Natural killer cell treated with Interleukin-12 subunit alpha and Interleukin-12 subunit beta and Interleukin-15 and Interleukin-18, amount 100 ng/mL, for 72 hours (primary cell): ENCODE measurements around the gene PFN3. TPM values are rescaled to one million over a fixed set of nuclear protein-coding genes. Genes with fewer than 3 reads are reported as not detected.
A peak's percentile ranks its signal among the peaks of the same experiment; 100 is the strongest.
"Not testable (repeated sequence)": the region's sequence is repeated elsewhere in the genome, so short reads cannot be mapped to it uniquely, and the experiment has no call there.

Source experiments
- ATAC-seq, 2 donors: fragments of 150-1000 bp; cut with Tn5 transposase in 1 of 2; sonication (Bioruptor Pico), chemical (Tn5 transposase) in 1 of 2; 2 replicates each; pipeline ENCODE4 v1.10.0; 2021
- DNase-seq: peaks from one replicate; pipeline ENCODE4 v3.0.0; 2022; ENCODE audit warnings: low spot score
- H3K27ac Mint-ChIP-seq, 2 donors: 1 replicate in 1 of 2; 2 replicates in 1 of 2; pipeline ENCODE4 v1.8.0; 2022; ENCODE audit warnings: mixed read lengths in 2 of 2, mild to moderate bottlenecking in 1 of 2, moderate library complexity in 1 of 2
- H3K27me3 Mint-ChIP-seq, 2 donors: 1 replicate in 1 of 2; 2 replicates in 1 of 2; pipeline ENCODE4 v1.8.0; 2022; ENCODE audit warnings: mixed read lengths in 2 of 2
- H3K36me3 Mint-ChIP-seq: one replicate; pipeline ENCODE4 v1.8.0; 2022; ENCODE audit warnings: mixed read lengths
- H3K4me1 Mint-ChIP-seq, 2 donors: 1 replicate in 1 of 2; 2 replicates in 1 of 2; pipeline ENCODE4 v1.8.0; 2022; ENCODE audit warnings: low read depth in 2 of 2, mixed read lengths in 2 of 2, mild to moderate bottlenecking in 1 of 2
- H3K4me3 Mint-ChIP-seq: one replicate; pipeline ENCODE4 v1.8.0; 2022; ENCODE audit warnings: mixed read lengths
- H3K9me3 Mint-ChIP-seq: 2 replicates; pipeline ENCODE4 v1.8.0; 2022; ENCODE audit warnings: mixed read lengths
- total RNA-seq, 2 donors: library from RNA; stranded (reverse); gene quantifications; one replicate each; pipeline ENCODE4 v1.2.3, GENCODE V29; 2022

The PFN3 gene
- total RNA-seq, 2 donors from 2014 or later = not detected

GRCh38 chr5:177386542-177386941, 13.9 kb downstream of the PFN3 start:
- Mint-ChIP-seq H3K4me1 (peaks cover 36 to 41% of the 10 kb centered on the region in 2 donors), H3K4me3 (no peak overlapping the region), H3K36me3 (no peaks in the 10 kb centered on the region), H3K27ac (no peak overlapping the region), H3K9me3 (no peaks in the 10 kb centered on the region), H3K27me3 (peaks cover 0 to 5% of the 10 kb centered on the region in 2 donors)
- ATAC-seq (no peak), DNase-seq (no peak)

- Mint-ChIP-seq H3K4me3 (peak overlapping the region; percentile 26), H3K36me3 (no peaks in the 10 kb centered on the region), H3K27ac (no peak overlapping the region), H3K4me1 (peaks cover 32 to 34% of the 10 kb centered on the region in 2 donors), H3K9me3 (no peaks in the 10 kb centered on the region), H3K27me3 (peaks cover 0 to 5% of the 10 kb centered on the region in 2 donors)
- no peak for ATAC-seq
- no peak for DNase-seq
These were observed 14.7 kb downstream of the PFN3 start for GRCh38 chr5:177385720-177386119.

- Mint-ChIP-seq H3K4me1 (peaks cover 22 to 31% of the 10 kb centered on the region in 2 donors), H3K9me3 (no peaks in the 10 kb centered on the region), H3K4me3 (peak within 1 kb of the TSS; percentile 26), H3K27ac (peak within 1 kb of the TSS in 1 of 2 donors; percentile 62), H3K27me3 (peaks cover 0 to 2% of the 10 kb centered on the region in 2 donors), H3K36me3 (no peaks in the 10 kb centered on the region)
- DNase-seq (no peak), ATAC-seq (no peak)
These were observed 16.3 kb downstream of the PFN3 start, which contains the start of gene SLC34A1 for GRCh38 chr5:177384134-177384533. Gene SLC34A1, plus strand, starts transcription at chr5:177384434. Its CDS starts 1,308 bp downstream, at chr5:177385742.

- Mint-ChIP-seq H3K4me3 (no peak overlapping the region), H3K4me1 (peaks cover 15 to 24% of the 10 kb centered on the region in 2 donors), H3K27ac (no peak overlapping the region), H3K27me3 (peaks cover 0 to 2% of the 10 kb centered on the region in 2 donors), H3K36me3 (no peaks in the 10 kb centered on the region), H3K9me3 (no peaks in the 10 kb centered on the region)
- ATAC-seq (no peak), DNase-seq (no peak)
These were observed 17.3 kb downstream of the PFN3 start for GRCh38 chr5:177383181-177383580.

GRCh38 chr5:177382423-177383029, 17.9 kb downstream of the PFN3 start:
- Mint-ChIP-seq H3K27ac (no peak overlapping the region), H3K9me3 (no peaks in the 10 kb centered on the region), H3K4me3 (no peak overlapping the region), H3K4me1 (peaks cover 15 to 22% of the 10 kb centered on the region in 2 donors), H3K27me3 (peaks cover 0 to 2% of the 10 kb centered on the region in 2 donors), H3K36me3 (no peaks in the 10 kb centered on the region)
- ATAC-seq (no peak), DNase-seq (no peak)

GRCh38 chr5:177380805-177381126, 19.7 kb downstream of the PFN3 start:
- H3K4me1 Mint-ChIP-seq = peaks cover 15 to 22% of the 10 kb centered on the region in 2 donors
- H3K27me3 Mint-ChIP-seq = peaks cover 0 to 2% of the 10 kb centered on the region in 2 donors
- ATAC-seq (no peak), DNase-seq (no peak)
- no peak overlapping the region for H3K4me3 Mint-ChIP-seq
- no peak overlapping the region for H3K27ac Mint-ChIP-seq
- no peaks in the 10 kb centered on the region for H3K9me3 Mint-ChIP-seq
- no peaks in the 10 kb centered on the region for H3K36me3 Mint-ChIP-seq

GRCh38 chr5:177378884-177379883, 21.3 kb downstream of the PFN3 start:
- Mint-ChIP-seq H3K4me1 (peaks cover 9 to 16% of the 10 kb centered on the region in 2 donors), H3K36me3 (no peaks in the 10 kb centered on the region), H3K27ac (no peak overlapping the region), H3K9me3 (no peaks in the 10 kb centered on the region), H3K4me3 (no peak overlapping the region), H3K27me3 (peaks cover 0 to 2% of the 10 kb centered on the region in 2 donors)
- ATAC-seq (peak in 1 of 2 donors; percentile 83), DNase-seq (no peak)

GRCh38 chr5:177377851-177378776, 22.3 kb downstream of the PFN3 start:
- H3K27me3 Mint-ChIP-seq = no peaks in the 10 kb centered on the region
- no peak overlapping the region for H3K4me3 Mint-ChIP-seq
- DNase-seq (no peak), ATAC-seq (peak in 1 of 2 donors; percentile 6)
- no peak overlapping the region for H3K27ac Mint-ChIP-seq
- H3K4me1 Mint-ChIP-seq = peaks cover 7 to 16% of the 10 kb centered on the region in 2 donors
- no peaks in the 10 kb centered on the region for H3K9me3 Mint-ChIP-seq
- H3K36me3 Mint-ChIP-seq = no peaks in the 10 kb centered on the region

GRCh38 chr5:177376107-177376506, 24.4 kb downstream of the PFN3 start:
- H3K4me3 Mint-ChIP-seq = no peak overlapping the region
- no peak overlapping the region for H3K27ac Mint-ChIP-seq
- no peaks in the 10 kb centered on the region for H3K27me3 Mint-ChIP-seq
- ATAC-seq = no peak
- no peak for DNase-seq
- peaks cover 16 to 24% of the 10 kb centered on the region in 2 donors for H3K4me1 Mint-ChIP-seq
- no peaks in the 10 kb centered on the region for H3K36me3 Mint-ChIP-seq
- H3K9me3 Mint-ChIP-seq = no peaks in the 10 kb centered on the region

GRCh38 chr5:177375516-177375915, 24.9 kb downstream of the PFN3 start:
- peaks cover 16 to 24% of the 10 kb centered on the region in 2 donors for H3K4me1 Mint-ChIP-seq
- H3K4me3 Mint-ChIP-seq, ATAC-seq, H3K27ac Mint-ChIP-seq, H3K9me3 Mint-ChIP-seq, DNase-seq, H3K27me3 Mint-ChIP-seq, H3K36me3 Mint-ChIP-seq: not testable (repeated sequence)

GRCh38 chr5:177374211-177374610, 26.2 kb downstream of the PFN3 start:
- ATAC-seq (no peak), DNase-seq (no peak)
- H3K9me3 Mint-ChIP-seq = no peaks in the 10 kb centered on the region
- peaks cover 2% of the 10 kb centered on the region for H3K36me3 Mint-ChIP-seq
- H3K27ac Mint-ChIP-seq = no peak overlapping the region
- peaks cover 14 to 16% of the 10 kb centered on the region in 2 donors for H3K4me1 Mint-ChIP-seq
- no peaks in the 10 kb centered on the region for H3K27me3 Mint-ChIP-seq
- no peak overlapping the region for H3K4me3 Mint-ChIP-seq

GRCh38 chr5:177373806-177374205, 26.7 kb downstream of the PFN3 start:
- Mint-ChIP-seq H3K4me3 (no peak overlapping the region), H3K36me3 (peaks cover 6% of the 10 kb centered on the region), H3K9me3 (no peaks in the 10 kb centered on the region), H3K27me3 (no peaks in the 10 kb centered on the region), H3K4me1 (peaks cover 15 to 19% of the 10 kb centered on the region in 2 donors), H3K27ac (no peak overlapping the region)
- no peak for ATAC-seq
- DNase-seq = no peak

- DNase-seq (no peak), ATAC-seq (peak in 1 of 2 donors; percentile 35)
- Mint-ChIP-seq H3K27me3 (no peaks in the 10 kb centered on the region), H3K4me1 (peaks cover 18 to 25% of the 10 kb centered on the region in 2 donors), H3K9me3 (no peaks in the 10 kb centered on the region), H3K36me3 (peaks cover 6% of the 10 kb centered on the region), H3K4me3 (no peak overlapping the region), H3K27ac (peak overlapping the region; percentile 53 to 78)
These were observed 27.6 kb downstream of the PFN3 start for GRCh38 chr5:177372910-177373309.
